ENCODE measurements around the gene MGRN1.
A peak's percentile ranks its signal among the peaks of the same experiment; 100 is the strongest.
"Not testable (repeated sequence)": the region's sequence is repeated elsewhere in the genome, so short reads cannot be mapped to it uniquely, and the experiment has no call there.

Gene MGRN1

GRCh38 chr16:4649744-4650442 lies 25.3 kb downstream of the MGRN1 start:
- peak; percentile 36 for DNase-seq
- Histone ChIP-seq H3K9me3 (ENCODE audit: insufficient read depth, low read length, severe bottlenecking) (no peaks in the 10 kb centered on the region), H3K27ac (ENCODE audit: low read length) (no peak overlapping the region), H3K4me3 (ENCODE audit: low read depth in 1 of 2, low read length in 2 of 2) (no peak overlapping the region), H3K79me2 (ENCODE audit: insufficient read depth, low read length) (peaks cover 38% of the 10 kb centered on the region), H3K9ac (ENCODE audit: low read depth, low read length) (no peak overlapping the region), H3K4me1 (ENCODE audit: insufficient read depth, low read length) (no peaks in the 10 kb centered on the region), H2AFZ (ENCODE audit: low read depth, low read length) (no peak overlapping the region), H3K4me2 (ENCODE audit: insufficient read depth, low read length) (no peak overlapping the region), H3K36me3 (ENCODE audit: insufficient read depth, low read length) (peaks cover 51% of the 10 kb centered on the region), H3K27me3 (ENCODE audit: insufficient read depth, low read length, poor library complexity) (no peaks in the 10 kb centered on the region), H4K20me1 (ENCODE audit: insufficient read depth, low read length) (peaks cover 53% of the 10 kb centered on the region)
- ATAC-seq (ENCODE audit: insufficient read depth, low read depth): peak; percentile 20; the same call in 1 of the 3 replicates
- TF ChIP-seq CTCF (IDR thresholded peaks at IDR 0.05; ENCODE audit: borderline replicate concordance, extremely low read depth, low read length, poor library complexity, severe bottlenecking) (no peak), EZH2 (IDR thresholded peaks at IDR 0.05; ENCODE audit: borderline replicate concordance, low read depth, low read length, severe bottlenecking) (no peak)

GRCh38 chr16:4650443-4651074 lies 25.9 kb downstream of the MGRN1 start:
- ATAC-seq (ENCODE audit: insufficient read depth, low read depth) (peak; percentile 82), DNase-seq (peak; percentile 72)
- not testable (repeated sequence) for H3K4me1 ChIP-seq (ENCODE audit: insufficient read depth, low read length); H3K9ac ChIP-seq (ENCODE audit: low read depth, low read length); H3K27ac ChIP-seq (ENCODE audit: low read length); H3K4me3 ChIP-seq (ENCODE audit: low read depth in 1 of 2, low read length in 2 of 2); H2AFZ ChIP-seq (ENCODE audit: low read depth, low read length); H3K4me2 ChIP-seq (ENCODE audit: insufficient read depth, low read length); H3K9me3 ChIP-seq (ENCODE audit: insufficient read depth, low read length, severe bottlenecking); H3K27me3 ChIP-seq (ENCODE audit: insufficient read depth, low read length, poor library complexity)
- Histone ChIP-seq H4K20me1 (ENCODE audit: insufficient read depth, low read length) (peaks cover 56% of the 10 kb centered on the region), H3K79me2 (ENCODE audit: insufficient read depth, low read length) (peaks cover 31% of the 10 kb centered on the region), H3K36me3 (ENCODE audit: insufficient read depth, low read length) (peaks cover 57% of the 10 kb centered on the region)
- peak; percentile 88 for TF ChIP-seq CTCF (IDR thresholded peaks at IDR 0.05; ENCODE audit: borderline replicate concordance, extremely low read depth, low read length, poor library complexity, severe bottlenecking)

GRCh38 chr16:4651827-4652226 lies 27.2 kb downstream of the MGRN1 start:
- no peaks in the 10 kb centered on the region for H3K9me3 ChIP-seq (ENCODE audit: insufficient read depth, low read length, severe bottlenecking)
- no peak overlapping the region for H3K4me2 ChIP-seq (ENCODE audit: insufficient read depth, low read length)
- H2AFZ ChIP-seq (ENCODE audit: low read depth, low read length): no peak overlapping the region
- peaks cover 65% of the 10 kb centered on the region for H3K36me3 ChIP-seq (ENCODE audit: insufficient read depth, low read length)
- no peak overlapping the region for H3K27ac ChIP-seq (ENCODE audit: low read length)
- peaks cover 19% of the 10 kb centered on the region for H3K79me2 ChIP-seq (ENCODE audit: insufficient read depth, low read length)
- no peak overlapping the region for H3K4me3 ChIP-seq (ENCODE audit: low read depth in 1 of 2, low read length in 2 of 2)
- DNase-seq (no peak), ATAC-seq (ENCODE audit: insufficient read depth, low read depth) (no peak)
- no peak overlapping the region for H3K9ac ChIP-seq (ENCODE audit: low read depth, low read length)
- no peak for TF ChIP-seq CTCF (IDR thresholded peaks at IDR 0.05; ENCODE audit: borderline replicate concordance, extremely low read depth, low read length, poor library complexity, severe bottlenecking)
- TF ChIP-seq EZH2 (IDR thresholded peaks at IDR 0.05; ENCODE audit: borderline replicate concordance, low read depth, low read length, severe bottlenecking): no peak
- no peaks in the 10 kb centered on the region for H3K4me1 ChIP-seq (ENCODE audit: insufficient read depth, low read length)
- no peaks in the 10 kb centered on the region for H3K27me3 ChIP-seq (ENCODE audit: insufficient read depth, low read length, poor library complexity)
- peaks cover 44% of the 10 kb centered on the region for H4K20me1 ChIP-seq (ENCODE audit: insufficient read depth, low read length)
